Fibroblast of lung (primary cell): ENCODE data around the gene ATP8A2. TPM values are rescaled to one million over a fixed set of nuclear protein-coding genes. Genes with fewer than 3 reads are reported as not detected.

Experiments used
- DNase-seq, 2 donors: peaks; one replicate each; pipeline versions ENCODE4 v3.0.0 to v3.0.0-alpha.2; 2010; ENCODE audit warnings: low read depth in 2 of 2
- H2AFZ ChIP-seq: 2 replicates; pipeline ENCODE4 v1.5.1; 2012; ENCODE audit warnings: low read length, control low read depth, inconsistent platforms
- H3K27ac ChIP-seq: 2 replicates; pipeline ENCODE4 v1.5.1; 2011; ENCODE audit warnings: low read length, control low read depth; ENCODE audit not compliant: insufficient read depth
- H3K27me3 ChIP-seq: 2 replicates; pipeline ENCODE4 v1.5.1; 2011; ENCODE audit warnings: mild to moderate bottlenecking, low read length; ENCODE audit not compliant: control insufficient read depth, insufficient read depth
- H3K36me3 ChIP-seq: 2 replicates; pipeline ENCODE4 v1.5.1; 2011; ENCODE audit warnings: low read length; ENCODE audit not compliant: control insufficient read depth, insufficient read depth
- H3K4me1 ChIP-seq: 2 replicates; pipeline ENCODE4 v1.5.1; 2011; ENCODE audit warnings: low read length; ENCODE audit not compliant: control insufficient read depth, insufficient read depth; ENCODE audit errors: extremely low read depth
- H3K4me2 ChIP-seq: 2 replicates; pipeline ENCODE4 v1.5.1; 2011; ENCODE audit warnings: low read length, control low read depth; ENCODE audit not compliant: insufficient read depth; ENCODE audit errors: extremely low read depth
- H3K4me3 ChIP-seq, 4 experiments: fragments of 200-600 bp in 1 of 4; sonication (generic) in 1 of 4; replicated peaks in 1 of 4; 2 replicates each; pipeline ENCODE4 v1.5.1; 2011 to 2016; ENCODE audit warnings: low read length in 4 of 4, low read depth in 3 of 4, mild to moderate bottlenecking in 3 of 4, control low read depth in 2 of 4, inconsistent platforms in 1 of 4, mixed read lengths in 1 of 4; ENCODE audit not compliant: insufficient read depth in 1 of 4; ENCODE audit errors: control extremely low read depth in 1 of 4
- H3K79me2 ChIP-seq: 2 replicates; pipeline ENCODE4 v1.5.1; 2012; ENCODE audit warnings: mild to moderate bottlenecking, low read length, inconsistent platforms; ENCODE audit not compliant: control insufficient read depth, insufficient read depth
- H3K9ac ChIP-seq: 2 replicates; pipeline ENCODE4 v1.5.1; 2011; ENCODE audit warnings: mild to moderate bottlenecking, low read length, control low read depth; ENCODE audit not compliant: insufficient read depth
- H3K9me3 ChIP-seq: 2 replicates; pipeline ENCODE4 v1.5.1; 2012; ENCODE audit warnings: low read depth, low read length; ENCODE audit not compliant: control insufficient read depth, insufficient read depth
- H4K20me1 ChIP-seq: 2 replicates; pipeline ENCODE4 v1.5.1; 2011; ENCODE audit warnings: low read length; ENCODE audit not compliant: control insufficient read depth, insufficient read depth; ENCODE audit errors: extremely low read depth
- EZH2 ChIP-seq: IDR thresholded peaks from 2 replicates; pipeline ENCODE4 v1.5.1; 2012; ENCODE audit warnings: low read length, control low read depth, mild to moderate bottlenecking; ENCODE audit errors: missing control alignments
- polyA plus RNA-seq, 2 donors: library from polyadenylated mRNA; depleted of rRNA in 1 of 2; stranded (reverse) in 1 of 2; unstranded in 1 of 2; fragments of >200 nt; gene quantifications; 2 replicates each; pipeline ENCODE4 v1.2.1, GENCODE V29; 2011 to 2012; ENCODE audit warnings: missing spikeins in 1 of 2
- total RNA-seq: library from RNA; depleted of rRNA; stranded (reverse); fragments of >200 nt; gene quantifications from 2 replicates; pipeline ENCODE4 v1.2.1, GENCODE V29; 2014
- TF ChIP-seq, protein P1 (sequence below), 2 donors: IDR thresholded peaks in 1 of 2; conservative IDR thresholded peaks in 1 of 2; 1 replicate in 1 of 2; 2 replicates in 1 of 2; pipeline ENCODE4 v1.5.1; 2011 to 2012; ENCODE audit warnings: low read length in 2 of 2, control low read depth in 1 of 2, inconsistent platforms in 1 of 2, low read depth in 1 of 2, mild to moderate bottlenecking in 1 of 2

Gene ATP8A2
- total and polyA plus RNA-seq, 2 donors (not counting 1 experiment from before 2014, with no cell fraction given): under 0.01 to 0.01 TPM

DNA sequence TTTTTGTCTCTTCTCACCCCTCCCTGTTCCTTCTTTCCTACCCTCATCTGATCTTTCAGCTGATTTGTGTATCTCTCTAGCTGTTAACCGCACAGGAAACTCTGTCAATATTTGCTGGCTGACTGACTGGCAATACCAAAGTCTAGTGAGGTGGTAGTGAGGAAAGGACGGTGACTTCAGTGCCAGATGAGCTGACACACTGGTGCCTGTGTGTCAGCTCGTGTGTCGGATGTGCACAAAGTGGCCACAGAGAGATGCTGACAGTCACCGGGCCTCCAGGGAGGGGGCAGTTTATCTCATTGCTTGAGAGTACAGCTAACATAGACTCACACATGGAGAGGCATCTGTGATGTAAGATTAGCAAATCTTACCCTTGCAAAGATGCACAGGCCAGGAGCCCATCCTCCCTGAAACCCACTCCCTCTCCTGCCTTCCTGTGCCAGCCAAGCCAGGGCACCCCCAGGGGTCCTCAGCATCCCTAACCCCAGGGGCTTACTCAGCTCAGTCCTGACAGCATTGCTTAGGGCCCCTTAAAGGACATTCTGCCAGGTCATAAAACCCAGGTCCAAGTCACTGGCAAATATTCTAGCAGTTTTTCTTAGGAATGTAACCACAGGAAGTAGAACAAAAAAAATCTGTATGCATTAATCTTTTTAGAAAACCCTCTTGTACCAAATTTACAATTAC, 599.8 kb downstream of the ATP8A2 start:
- no peaks in the 10 kb centered on the region for H3K36me3 ChIP-seq
- TF ChIP-seq, protein P1, sequence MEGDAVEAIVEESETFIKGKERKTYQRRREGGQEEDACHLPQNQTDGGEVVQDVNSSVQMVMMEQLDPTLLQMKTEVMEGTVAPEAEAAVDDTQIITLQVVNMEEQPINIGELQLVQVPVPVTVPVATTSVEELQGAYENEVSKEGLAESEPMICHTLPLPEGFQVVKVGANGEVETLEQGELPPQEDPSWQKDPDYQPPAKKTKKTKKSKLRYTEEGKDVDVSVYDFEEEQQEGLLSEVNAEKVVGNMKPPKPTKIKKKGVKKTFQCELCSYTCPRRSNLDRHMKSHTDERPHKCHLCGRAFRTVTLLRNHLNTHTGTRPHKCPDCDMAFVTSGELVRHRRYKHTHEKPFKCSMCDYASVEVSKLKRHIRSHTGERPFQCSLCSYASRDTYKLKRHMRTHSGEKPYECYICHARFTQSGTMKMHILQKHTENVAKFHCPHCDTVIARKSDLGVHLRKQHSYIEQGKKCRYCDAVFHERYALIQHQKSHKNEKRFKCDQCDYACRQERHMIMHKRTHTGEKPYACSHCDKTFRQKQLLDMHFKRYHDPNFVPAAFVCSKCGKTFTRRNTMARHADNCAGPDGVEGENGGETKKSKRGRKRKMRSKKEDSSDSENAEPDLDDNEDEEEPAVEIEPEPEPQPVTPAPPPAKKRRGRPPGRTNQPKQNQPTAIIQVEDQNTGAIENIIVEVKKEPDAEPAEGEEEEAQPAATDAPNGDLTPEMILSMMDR (conservative IDR thresholded peaks at IDR 0.05 in 1 of 2, IDR thresholded peaks at IDR 0.05 in 1 of 2; ENCODE audit: low read depth in 1 of 2, low read length in 2 of 2): no peak
- TF ChIP-seq EZH2: no peak
- H4K20me1 ChIP-seq: no peaks in the 10 kb centered on the region
- no peak overlapping the region for H2AFZ ChIP-seq
- no peaks in the 10 kb centered on the region for H3K4me1 ChIP-seq
- H3K27ac ChIP-seq: no peak overlapping the region
- no peak overlapping the region for H3K4me2 ChIP-seq
- no peaks in the 10 kb centered on the region for H3K27me3 ChIP-seq
- H3K9me3 ChIP-seq: no peaks in the 10 kb centered on the region
- DNase-seq: no peak
- H3K79me2 ChIP-seq: no peaks in the 10 kb centered on the region
- H3K4me3 ChIP-seq: no peak overlapping the region
- no peak overlapping the region for H3K9ac ChIP-seq

DNA sequence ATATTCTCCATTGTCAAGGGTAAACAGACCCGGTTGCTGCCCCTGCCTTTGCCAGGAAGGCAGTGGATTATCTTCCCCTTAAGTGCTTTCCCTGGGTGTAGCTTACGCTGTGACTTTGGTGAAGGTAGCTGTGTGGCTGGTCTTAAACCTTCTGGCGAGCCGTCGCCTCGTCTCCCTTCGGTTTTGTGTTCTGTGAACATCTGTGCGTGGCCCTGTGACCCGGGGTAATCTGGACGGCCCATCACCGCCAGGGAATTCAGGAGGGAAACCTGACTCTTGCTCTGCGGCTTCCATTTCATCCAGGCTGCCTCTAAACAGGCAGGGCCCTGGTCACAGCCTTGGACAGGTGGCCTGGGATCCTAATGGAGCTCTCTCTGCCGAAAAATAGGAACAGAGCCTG, 601.3 kb downstream of the ATP8A2 start:
- H2AFZ ChIP-seq: no peak overlapping the region
- no peak overlapping the region for H3K4me3 ChIP-seq
- no peak overlapping the region for H3K4me2 ChIP-seq
- H3K4me1 ChIP-seq: no peaks in the 10 kb centered on the region
- no peaks in the 10 kb centered on the region for H4K20me1 ChIP-seq
- H3K36me3 ChIP-seq: no peaks in the 10 kb centered on the region
- no peaks in the 10 kb centered on the region for H3K79me2 ChIP-seq
- H3K9ac ChIP-seq: no peak overlapping the region
- no peaks in the 10 kb centered on the region for H3K9me3 ChIP-seq
- no peak overlapping the region for H3K27ac ChIP-seq
- TF ChIP-seq, protein P1 (conservative IDR thresholded peaks at IDR 0.05 in 1 of 2, IDR thresholded peaks at IDR 0.05 in 1 of 2; ENCODE audit: low read depth in 1 of 2, low read length in 2 of 2): no peak
- TF ChIP-seq EZH2: no peak
- H3K27me3 ChIP-seq: no peaks in the 10 kb centered on the region
- DNase-seq: no peak

DNA sequence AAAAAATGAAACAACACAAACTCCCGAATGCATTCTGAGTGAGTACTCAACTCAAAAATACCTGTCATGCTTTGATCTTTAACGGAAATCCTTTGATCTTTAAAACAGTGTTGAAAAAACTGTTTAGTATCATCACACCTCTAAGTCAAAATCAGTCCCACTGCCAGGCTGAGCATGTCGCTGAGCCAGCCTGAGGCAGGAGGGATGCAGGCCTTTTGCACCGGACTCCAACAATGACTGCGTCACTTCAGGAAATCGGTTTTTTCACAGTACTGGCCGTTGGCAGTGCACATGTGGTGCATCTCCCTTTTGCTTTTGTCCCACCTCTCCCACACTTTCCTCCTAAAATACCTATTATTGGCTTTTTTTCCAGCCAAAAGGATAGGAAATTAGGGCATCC, 601.8 kb downstream of the ATP8A2 start:
- Histone ChIP-seq H4K20me1 (no peaks in the 10 kb centered on the region), H3K4me3 (no peak overlapping the region), H3K36me3 (no peaks in the 10 kb centered on the region), H3K9me3 (no peaks in the 10 kb centered on the region), H3K4me1 (no peaks in the 10 kb centered on the region), H3K4me2 (no peak overlapping the region), H3K27me3 (no peaks in the 10 kb centered on the region), H3K9ac (no peak overlapping the region), H3K27ac (no peak overlapping the region), H2AFZ (no peak overlapping the region), H3K79me2 (no peaks in the 10 kb centered on the region)
- no peak for TF ChIP-seq EZH2
- TF ChIP-seq, protein P1 (conservative IDR thresholded peaks at IDR 0.05 in 1 of 2, IDR thresholded peaks at IDR 0.05 in 1 of 2; ENCODE audit: low read depth in 1 of 2, low read length in 2 of 2): no peak
- DNase-seq: no peak
